ENCODE results near the gene PDCD10. TPM values are rescaled to one million over a fixed set of nuclear protein-coding genes. Genes with fewer than 3 reads are reported as not detected.

PDCD10 gene
- total and polyA plus RNA-seq, 2 donors = 67.7 to 101 TPM

- H3K36me3 ChIP-seq (ENCODE audit: control insufficient read depth in 2 of 2, insufficient read depth in 2 of 2, low read length in 1 of 2) = peaks cover 5 to 37% of the 10 kb centered on the region in 2 donors
- WGBS = 97% methylated on average over 4 of the region's 4 CpGs
Measured at GRCh38 chr3:167679526-167679925, 55.2 kb downstream of the PDCD10 start.

GRCh38 chr3:167675848-167676247 lies 58.8 kb downstream of the PDCD10 start:
- H3K27ac ChIP-seq (ENCODE audit: low read depth in 1 of 2, low read length in 1 of 2) = no peak overlapping the region
- H3K4me3 ChIP-seq (ENCODE audit: low read length in 2 of 2) = no peak overlapping the region
- peaks cover 5 to 31% of the 10 kb centered on the region in 2 donors for H3K36me3 ChIP-seq (ENCODE audit: control insufficient read depth in 2 of 2, insufficient read depth in 2 of 2, low read length in 1 of 2)
- no peaks in the 10 kb centered on the region for H3K4me1 ChIP-seq (ENCODE audit: control insufficient read depth in 2 of 2, insufficient read depth in 2 of 2, low read length in 2 of 2)
- 98% methylated on average over 1 of the region's 1 CpG for WGBS
- peaks cover 3 to 5% of the 10 kb centered on the region in 2 donors for H3K9me3 ChIP-seq (ENCODE audit: control insufficient read depth in 2 of 2, insufficient read depth in 1 of 2, low read length in 1 of 2)
- DNase-seq (ENCODE audit: low read depth in 6 of 9, low spot score in 9 of 9) = no peak
- no peaks in the 10 kb centered on the region for H3K27me3 ChIP-seq (ENCODE audit: control insufficient read depth in 2 of 2, insufficient read depth in 1 of 2, low read length in 1 of 2)

More at GRCh38 chr3:167679526-167679925, 55.2 kb downstream of the PDCD10 start:
- Histone ChIP-seq H3K27me3 (ENCODE audit: control insufficient read depth in 2 of 2, insufficient read depth in 1 of 2, low read length in 1 of 2) (no peaks in the 10 kb centered on the region), H3K4me3 (ENCODE audit: low read length in 2 of 2) (no peak overlapping the region), H3K27ac (ENCODE audit: low read depth in 1 of 2, low read length in 1 of 2) (no peak overlapping the region), H3K4me1 (ENCODE audit: control insufficient read depth in 2 of 2, insufficient read depth in 2 of 2, low read length in 2 of 2) (no peaks in the 10 kb centered on the region), H3K9me3 (ENCODE audit: control insufficient read depth in 2 of 2, insufficient read depth in 1 of 2, low read length in 1 of 2) (peaks cover 3 to 5% of the 10 kb centered on the region in 2 donors)
- no peak for DNase-seq (ENCODE audit: low read depth in 6 of 9, low spot score in 9 of 9)

GRCh38 chr3:167673221-167673620 lies 61.5 kb downstream of the PDCD10 start:
- Histone ChIP-seq H3K36me3 (ENCODE audit: control insufficient read depth in 2 of 2, insufficient read depth in 2 of 2, low read length in 1 of 2) (peaks cover 5 to 28% of the 10 kb centered on the region in 2 donors), H3K9me3 (ENCODE audit: control insufficient read depth in 2 of 2, insufficient read depth in 1 of 2, low read length in 1 of 2) (peaks cover 3 to 5% of the 10 kb centered on the region in 2 donors), H3K4me3 (ENCODE audit: low read length in 2 of 2) (no peak overlapping the region), H3K27me3 (ENCODE audit: control insufficient read depth in 2 of 2, insufficient read depth in 1 of 2, low read length in 1 of 2) (no peaks in the 10 kb centered on the region), H3K4me1 (ENCODE audit: control insufficient read depth in 2 of 2, insufficient read depth in 2 of 2, low read length in 2 of 2) (no peaks in the 10 kb centered on the region), H3K27ac (ENCODE audit: low read depth in 1 of 2, low read length in 1 of 2) (no peak overlapping the region)
- DNase-seq (ENCODE audit: low read depth in 6 of 9, low spot score in 9 of 9) = no peak
- WGBS = 95% methylated on average over 1 of the region's 1 CpG

GRCh38 chr3:167671878-167672427 lies 62.7 kb downstream of the PDCD10 start:
- no peak for DNase-seq (ENCODE audit: low read depth in 6 of 9, low spot score in 9 of 9)
- Histone ChIP-seq H3K27me3 (ENCODE audit: control insufficient read depth in 2 of 2, insufficient read depth in 1 of 2, low read length in 1 of 2) (no peaks in the 10 kb centered on the region), H3K27ac (ENCODE audit: low read depth in 1 of 2, low read length in 1 of 2) (no peak overlapping the region), H3K36me3 (ENCODE audit: control insufficient read depth in 2 of 2, insufficient read depth in 2 of 2, low read length in 1 of 2) (peaks cover 5 to 28% of the 10 kb centered on the region in 2 donors), H3K9me3 (ENCODE audit: control insufficient read depth in 2 of 2, insufficient read depth in 1 of 2, low read length in 1 of 2) (peaks cover 3 to 5% of the 10 kb centered on the region in 2 donors), H3K4me3 (ENCODE audit: low read length in 2 of 2) (no peak overlapping the region), H3K4me1 (ENCODE audit: control insufficient read depth in 2 of 2, insufficient read depth in 2 of 2, low read length in 2 of 2) (no peaks in the 10 kb centered on the region)
- WGBS = 93% methylated on average over 4 of the region's 4 CpGs

- WGBS = 94% methylated on average over 1 of the region's 1 CpG
- H3K36me3 ChIP-seq (ENCODE audit: control insufficient read depth in 2 of 2, insufficient read depth in 2 of 2, low read length in 1 of 2) = peaks cover 0 to 15% of the 10 kb centered on the region in 2 donors
- H3K4me1 ChIP-seq (ENCODE audit: control insufficient read depth in 2 of 2, insufficient read depth in 2 of 2, low read length in 2 of 2) = no peaks in the 10 kb centered on the region
- H3K4me3 ChIP-seq (ENCODE audit: low read length in 2 of 2) = no peak overlapping the region
- H3K27me3 ChIP-seq (ENCODE audit: control insufficient read depth in 2 of 2, insufficient read depth in 1 of 2, low read length in 1 of 2) = no peaks in the 10 kb centered on the region
- DNase-seq (ENCODE audit: low read depth in 6 of 9, low spot score in 9 of 9) = no peak
- H3K9me3 ChIP-seq (ENCODE audit: control insufficient read depth in 2 of 2, insufficient read depth in 1 of 2, low read length in 1 of 2) = no peaks in the 10 kb centered on the region
- no peak overlapping the region for H3K27ac ChIP-seq (ENCODE audit: low read depth in 1 of 2, low read length in 1 of 2)
Measured at GRCh38 chr3:167669699-167670098, 65.0 kb downstream of the PDCD10 start.

GRCh38 chr3:167668651-167669050 lies 66.0 kb downstream of the PDCD10 start:
- Histone ChIP-seq H3K4me3 (ENCODE audit: low read length in 2 of 2) (no peak overlapping the region), H3K36me3 (ENCODE audit: control insufficient read depth in 2 of 2, insufficient read depth in 2 of 2, low read length in 1 of 2) (peaks cover 0 to 7% of the 10 kb centered on the region in 2 donors), H3K27me3 (ENCODE audit: control insufficient read depth in 2 of 2, insufficient read depth in 1 of 2, low read length in 1 of 2) (no peaks in the 10 kb centered on the region), H3K27ac (ENCODE audit: low read depth in 1 of 2, low read length in 1 of 2) (no peak overlapping the region), H3K4me1 (ENCODE audit: control insufficient read depth in 2 of 2, insufficient read depth in 2 of 2, low read length in 2 of 2) (no peaks in the 10 kb centered on the region), H3K9me3 (ENCODE audit: control insufficient read depth in 2 of 2, insufficient read depth in 1 of 2, low read length in 1 of 2) (no peaks in the 10 kb centered on the region)
- DNase-seq (ENCODE audit: low read depth in 6 of 9, low spot score in 9 of 9) = no peak
- 98% methylated on average over 1 of the region's 1 CpG for WGBS

- Histone ChIP-seq H3K27me3 (ENCODE audit: control insufficient read depth in 2 of 2, insufficient read depth in 1 of 2, low read length in 1 of 2) (no peaks in the 10 kb centered on the region), H3K4me3 (ENCODE audit: low read length in 2 of 2) (no peak overlapping the region), H3K36me3 (ENCODE audit: control insufficient read depth in 2 of 2, insufficient read depth in 2 of 2, low read length in 1 of 2) (no peaks in the 10 kb centered on the region), H3K4me1 (ENCODE audit: control insufficient read depth in 2 of 2, insufficient read depth in 2 of 2, low read length in 2 of 2) (no peaks in the 10 kb centered on the region), H3K27ac (ENCODE audit: low read depth in 1 of 2, low read length in 1 of 2) (no peak overlapping the region), H3K9me3 (ENCODE audit: control insufficient read depth in 2 of 2, insufficient read depth in 1 of 2, low read length in 1 of 2) (no peaks in the 10 kb centered on the region)
- whole genome bisulfite sequencing = 97% methylated on average over 2 of the region's 2 CpGs
- no peak for DNase-seq (ENCODE audit: low read depth in 6 of 9, low spot score in 9 of 9)
Measured at GRCh38 chr3:167666563-167666962, 68.1 kb downstream of the PDCD10 start.

GRCh38 chr3:167662919-167663400 lies 71.7 kb downstream of the PDCD10 start:
- Histone ChIP-seq H3K27ac (ENCODE audit: low read depth in 1 of 2, low read length in 1 of 2) (no peak overlapping the region), H3K4me3 (ENCODE audit: low read length in 2 of 2) (no peak overlapping the region), H3K36me3 (ENCODE audit: control insufficient read depth in 2 of 2, insufficient read depth in 2 of 2, low read length in 1 of 2) (no peaks in the 10 kb centered on the region), H3K9me3 (ENCODE audit: control insufficient read depth in 2 of 2, insufficient read depth in 1 of 2, low read length in 1 of 2) (no peaks in the 10 kb centered on the region), H3K4me1 (ENCODE audit: control insufficient read depth in 2 of 2, insufficient read depth in 2 of 2, low read length in 2 of 2) (no peaks in the 10 kb centered on the region), H3K27me3 (ENCODE audit: control insufficient read depth in 2 of 2, insufficient read depth in 1 of 2, low read length in 1 of 2) (no peaks in the 10 kb centered on the region)
- 97% methylated on average over 5 of the region's 5 CpGs for WGBS
- DNase-seq (ENCODE audit: low read depth in 6 of 9, low spot score in 9 of 9) = no peak

GRCh38 chr3:167657684-167658225 lies 76.9 kb downstream of the PDCD10 start:
- Histone ChIP-seq H3K4me1 (ENCODE audit: control insufficient read depth in 2 of 2, insufficient read depth in 2 of 2, low read length in 2 of 2) (no peaks in the 10 kb centered on the region), H3K9me3 (ENCODE audit: control insufficient read depth in 2 of 2, insufficient read depth in 1 of 2, low read length in 1 of 2) (no peaks in the 10 kb centered on the region), H3K27ac (ENCODE audit: low read depth in 1 of 2, low read length in 1 of 2) (no peak overlapping the region), H3K27me3 (ENCODE audit: control insufficient read depth in 2 of 2, insufficient read depth in 1 of 2, low read length in 1 of 2) (no peaks in the 10 kb centered on the region), H3K36me3 (ENCODE audit: control insufficient read depth in 2 of 2, insufficient read depth in 2 of 2, low read length in 1 of 2) (no peaks in the 10 kb centered on the region), H3K4me3 (ENCODE audit: low read length in 2 of 2) (no peak overlapping the region)
- 96% methylated on average over 3 of the region's 3 CpGs for WGBS
- DNase-seq (ENCODE audit: low read depth in 6 of 9, low spot score in 9 of 9) = no peak
